OCI-LY3 (cell line): Measurements from ENCODE around the gene PITPNC1.
"Not testable (repeated sequence)": the region's sequence is repeated elsewhere in the genome, so short reads cannot be mapped to it uniquely, and the experiment has no call there.

Experiments used
- H2AFZ ChIP-seq: fragments of 200-600, 300-600 bp; shearing (Covaris generic); 2 replicates; pipeline ENCODE4 v1.6.0; 2014; ENCODE audit warnings: antibody characterized with exemption, low read depth, low read length
- H3K27ac ChIP-seq: fragments of 200-600, 300-600 bp; sonication (generic); 2 replicates; pipeline ENCODE4 v1.5.1; 2014; ENCODE audit warnings: mild to moderate bottlenecking, low read length, moderate library complexity, mixed read lengths
- H3K27me3 ChIP-seq: fragments of 200-600, 300-600 bp; sonication (generic); 2 replicates; pipeline ENCODE4 v1.6.1; 2014; ENCODE audit warnings: low read depth, low read length, mixed read lengths
- H3K36me3 ChIP-seq: fragments of 200-600, 300-600 bp; sonication (generic); replicated peaks from 2 replicates; pipeline ENCODE3; 2014; ENCODE audit warnings: low read depth, low read length, mixed read lengths
- H3K4me1 ChIP-seq: fragments of 300-600, 200-600 bp; sonication (generic); 2 replicates; pipeline ENCODE4 v1.6.1; 2014; ENCODE audit warnings: low read length, mixed read lengths
- H3K4me2 ChIP-seq: fragments of 200-600, 300-600 bp; sonication (generic); 2 replicates; pipeline ENCODE4 v1.6.1; 2014; ENCODE audit warnings: low read length, mixed read lengths
- H3K4me3 ChIP-seq: fragments of 300-600, 200-600 bp; sonication (generic); 2 replicates; pipeline ENCODE4 v1.5.1; 2014; ENCODE audit warnings: antibody characterized with exemption, mild to moderate bottlenecking, low read length, moderate library complexity
- H3K79me2 ChIP-seq: fragments of 300-600, 200-600 bp; shearing (Covaris generic); 2 replicates; pipeline ENCODE4 v1.6.1; 2014; ENCODE audit warnings: mild to moderate bottlenecking, low read length, mixed read lengths
- H3K9ac ChIP-seq: fragments of 300-600, 200-600 bp; shearing (Covaris generic); 2 replicates; pipeline ENCODE4 v1.6.0; 2014; ENCODE audit warnings: mild to moderate bottlenecking, low read length, moderate library complexity
- H3K9me3 ChIP-seq: fragments of 200-600, 300-600 bp; shearing (Covaris generic); 2 replicates; pipeline ENCODE4 v1.6.1; 2014; ENCODE audit warnings: low read length, mixed read lengths; ENCODE audit not compliant: insufficient read depth
- H4K20me1 ChIP-seq: fragments of 200-600, 300-600 bp; sonication (generic); 2 replicates; pipeline ENCODE4 v1.6.1; 2016; ENCODE audit warnings: low read length, mixed read lengths; ENCODE audit not compliant: insufficient read depth
- CTCF ChIP-seq: fragments of 200-600, 300-600 bp; sonication (generic); IDR thresholded peaks from 2 replicates; pipeline ENCODE4 v1.5.1; 2014; ENCODE audit warnings: antibody characterized with exemption, low read length, low read depth
- EZH2phosphoT487 ChIP-seq: fragments of 200-600 bp; shearing (Covaris generic); IDR thresholded peaks from 2 replicates; pipeline ENCODE4 v1.6.1; 2018; ENCODE audit warnings: antibody characterized with exemption, mixed run types, low read depth

PITPNC1 gene

GRCh38 chr17:67624886-67625656, 248.0 kb downstream of the PITPNC1 start:
- H3K9ac ChIP-seq: no peak overlapping the region
- H4K20me1 ChIP-seq: no peaks in the 10 kb centered on the region
- H3K27me3 ChIP-seq: no peaks in the 10 kb centered on the region
- H3K4me2 ChIP-seq: no peak overlapping the region
- no peak overlapping the region for H3K27ac ChIP-seq
- H2AFZ ChIP-seq: no peak overlapping the region
- H3K4me1 ChIP-seq: peaks cover 14% of the 10 kb centered on the region
- no peaks in the 10 kb centered on the region for H3K79me2 ChIP-seq
- H3K4me3 ChIP-seq: no peak overlapping the region
- no peaks in the 10 kb centered on the region for H3K9me3 ChIP-seq
- no peak for TF ChIP-seq CTCF
- no peak for TF ChIP-seq EZH2phosphoT487
- H3K36me3 ChIP-seq: no peaks in the 10 kb centered on the region

- no peaks in the 10 kb centered on the region for H3K9me3 ChIP-seq
- H4K20me1 ChIP-seq: no peaks in the 10 kb centered on the region
- no peak overlapping the region for H3K4me2 ChIP-seq
- no peak overlapping the region for H3K9ac ChIP-seq
- H3K79me2 ChIP-seq: no peaks in the 10 kb centered on the region
- H3K4me3 ChIP-seq: no peak overlapping the region
- H3K27me3 ChIP-seq: no peaks in the 10 kb centered on the region
- H3K36me3 ChIP-seq: no peaks in the 10 kb centered on the region
- H2AFZ ChIP-seq: no peak overlapping the region
- peaks cover 14% of the 10 kb centered on the region for H3K4me1 ChIP-seq
- no peak overlapping the region for H3K27ac ChIP-seq
- no peak for TF ChIP-seq EZH2phosphoT487
- no peak for TF ChIP-seq CTCF
Observed at GRCh38 chr17:67625971-67626370, 248.9 kb downstream of the PITPNC1 start.

GRCh38 chr17:67628580-67629013, 251.5 kb downstream of the PITPNC1 start:
- no peak overlapping the region for H3K27ac ChIP-seq
- no peaks in the 10 kb centered on the region for H3K9me3 ChIP-seq
- H3K4me1 ChIP-seq: peaks cover 14% of the 10 kb centered on the region
- H3K36me3 ChIP-seq: no peaks in the 10 kb centered on the region
- peak; percentile 61 for TF ChIP-seq CTCF
- no peak for TF ChIP-seq EZH2phosphoT487
- H3K4me2 ChIP-seq: peak overlapping the region; percentile 29
- H3K27me3 ChIP-seq: no peaks in the 10 kb centered on the region
- no peak overlapping the region for H2AFZ ChIP-seq
- no peak overlapping the region for H3K4me3 ChIP-seq
- H4K20me1 ChIP-seq: no peaks in the 10 kb centered on the region
- no peaks in the 10 kb centered on the region for H3K79me2 ChIP-seq
- H3K9ac ChIP-seq: no peak overlapping the region

- H3K4me3 ChIP-seq: no peak overlapping the region
- H2AFZ ChIP-seq: 0 out of 2 replicates have a peak overlapping the region, but pooled peaks have one; percentile 12
- H3K27ac ChIP-seq: no peak overlapping the region
- H4K20me1 ChIP-seq: no peaks in the 10 kb centered on the region
- peak overlapping the region; percentile 39 for H3K4me2 ChIP-seq
- no peaks in the 10 kb centered on the region for H3K27me3 ChIP-seq
- peaks cover 14% of the 10 kb centered on the region for H3K4me1 ChIP-seq
- no peaks in the 10 kb centered on the region for H3K79me2 ChIP-seq
- H3K9ac ChIP-seq: no peak overlapping the region
- TF ChIP-seq EZH2phosphoT487: no peak
- peak; percentile 68 for TF ChIP-seq CTCF
- H3K36me3 ChIP-seq: no peaks in the 10 kb centered on the region
- H3K9me3 ChIP-seq: no peaks in the 10 kb centered on the region
Observed at GRCh38 chr17:67629971-67630320, 252.9 kb downstream of the PITPNC1 start.

- not testable (repeated sequence) for H3K9me3 ChIP-seq, H3K79me2 ChIP-seq, H3K27me3 ChIP-seq, H3K36me3 ChIP-seq, H4K20me1 ChIP-seq, H3K4me2 ChIP-seq, H3K9ac ChIP-seq, H2AFZ ChIP-seq, H3K27ac ChIP-seq, H3K4me3 ChIP-seq
- H3K4me1 ChIP-seq: peaks cover 14% of the 10 kb centered on the region
Observed at GRCh38 chr17:67630836-67631235, 253.8 kb downstream of the PITPNC1 start.
